ENCODE results near the gene SPTBN1.

- TF ChIP-seq GATA2 (IDR thresholded peaks at IDR 0.05; ENCODE audit: low read depth, low read length), result 0 out of 2 replicates have a peak, but pooled peaks have one; percentile 12
- TF ChIP-seq GATA3 (IDR thresholded peaks at IDR 0.05; ENCODE audit: low read depth, low read length), result no peak
Measured at GRCh38 chr2:54577035-54577434, 120.9 kb downstream of the SPTBN1 start.

Data from SH-SY5Y (cell line).